PC-3 (cell line): Measurements from ENCODE around the gene MMAA.

Experiments used
- CTCF ChIP-seq: fragments of 300-600 bp; sonication (generic); conservative IDR thresholded peaks from 2 replicates; pipeline ENCODE4 v1.5.1; 2017; ENCODE audit warnings: antibody characterized with exemption, low read depth, mild to moderate bottlenecking, low read length
- EZH2 ChIP-seq: fragments of 300-600 bp; sonication (generic); IDR thresholded peaks from one replicate; pipeline ENCODE4 v1.6.1; 2017; ENCODE audit warnings: antibody characterized with exemption, mild to moderate bottlenecking, low read length; ENCODE audit not compliant: unreplicated experiment
- EZH2phosphoT487 ChIP-seq: fragments of 300-600 bp; sonication (generic); IDR thresholded peaks from 2 replicates; pipeline ENCODE4 v1.6.1; 2018; ENCODE audit warnings: mild to moderate bottlenecking, antibody characterized with exemption, low read length, borderline replicate concordance

GRCh38 chr4:145694929-145695328 is 75.7 kb downstream of the MMAA start:
- TF ChIP-seq EZH2 (no peak), CTCF (no peak), EZH2phosphoT487 (no peak)
